ENCODE measurements around the gene PRODH2. TPM values are rescaled to one million over a fixed set of nuclear protein-coding genes. Genes with fewer than 3 reads are reported as not detected.

PRODH2 gene
- polyA plus RNA-seq, 2 of the 4 experiments (the other 2 are of a cell fraction), result 0.92 to 1.0 TPM

- Histone ChIP-seq H3K27ac (no peak overlapping the region), H3K4me3 (no peak overlapping the region), H3K4me1 (peaks cover 7% of the 10 kb centered on the region; the same call in 2 of the 3 replicates), H3K9me3 (no peaks in the 10 kb centered on the region), H3K4me2 (no peak overlapping the region)
- DNase-seq (ENCODE audit: low read depth in 1 of 2, low spot score in 1 of 2) (no peak), FAIRE-seq (no peak), ATAC-seq (peak; percentile 33 to 40; a peak in 4 of 6 replicates)
- POLR2A ChIA-PET, result no interaction called here
- CTCF ChIA-PET, result interaction anchor here (0.6 to 1.9 kb wide), 8 partner anchors 10 to 211 kb away, joined by 3 to 7 read pairs (median 4); partner anchors contain the start of genes PSENEN and U2AF1L4
- TF ChIP-seq HOXB13 (CRISPR knock-in tag; IDR thresholded peaks at IDR 0.05; ENCODE audit: low read depth), result no peak
- WGBS (ENCODE audit: missing lambda C conversion rate), result 89% methylated on average over 11 of the region's 11 CpGs
These were observed 46.0 kb downstream of the PRODH2 start for GRCh38 chr19:35766571-35767104.

DNA sequence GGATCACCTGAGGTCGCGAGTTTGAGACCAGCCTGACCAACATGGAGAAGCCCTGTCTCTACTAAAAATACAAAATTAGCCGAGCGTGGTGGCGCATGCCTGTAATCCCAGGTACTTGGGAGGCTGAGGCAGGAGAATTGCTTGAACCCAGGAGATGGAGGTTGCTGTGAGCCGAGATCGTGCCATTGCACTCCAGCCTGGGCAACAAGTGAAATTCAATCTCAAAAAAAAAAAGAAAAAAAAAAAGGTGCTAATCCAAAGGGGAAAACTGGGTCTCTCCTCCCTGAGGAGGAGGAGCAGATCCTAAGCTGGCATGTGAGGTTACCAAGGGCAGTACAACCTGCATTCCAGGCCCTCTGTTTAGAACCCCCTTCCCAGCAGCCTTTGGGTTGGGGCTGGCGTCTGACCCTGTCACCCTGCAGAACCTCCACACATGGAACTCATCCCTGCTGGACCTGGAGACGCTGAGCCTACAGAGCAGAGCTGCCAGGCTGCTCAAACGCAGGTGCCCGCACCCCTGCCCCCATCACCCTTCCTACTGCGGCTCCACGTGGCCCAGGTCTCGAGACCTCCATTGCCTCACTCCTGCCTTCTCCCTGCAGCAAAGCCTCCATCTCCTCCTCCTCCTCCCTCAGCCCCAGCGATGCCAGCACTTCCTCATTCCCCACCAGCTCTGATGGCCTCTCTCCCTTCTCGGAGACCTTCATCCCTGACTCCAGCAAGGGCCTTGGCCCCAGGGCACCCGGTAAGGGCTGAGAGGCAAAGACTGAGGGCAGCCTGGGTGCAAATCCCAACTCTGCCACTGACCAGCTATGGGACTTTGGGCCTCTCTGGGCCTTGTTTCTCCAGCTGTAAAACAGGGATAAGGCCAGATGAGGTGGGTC, 48.0 kb downstream of the PRODH2 start:
- ChIA-PET POLR2A (interaction anchor here (0.9 to 1.0 kb wide), 2 partner anchors 16 to 19 kb away, joined by 5 read pairs; partner anchors contain the start of genes LIN37, PSENEN and U2AF1L4), CTCF (interaction anchor here (0.6 to 1.9 kb wide), 8 partner anchors 12 to 630 kb away, joined by 3 to 6 read pairs (median 3); partner anchors contain the start of genes LGI4 and LIN37)
- TF ChIP-seq FOXS1 (CRISPR knock-in tag; IDR thresholded peaks at IDR 0.05) (no peak), CBX2 (IDR thresholded peaks at IDR 0.05; ENCODE audit: borderline replicate concordance, low read depth) (no peak), CHD2 (IDR thresholded peaks at IDR 0.05; ENCODE audit: low read length, partially characterized antibody) (no peak), NFE2L2 (conservative IDR thresholded peaks at IDR 0.05; ENCODE audit: low read length) (no peak), JUN (IDR thresholded peaks at IDR 0.05) (no peak), EHF (CRISPR knock-in tag; IDR thresholded peaks at IDR 0.05) (no peak), HOXB5 (CRISPR knock-in tag; IDR thresholded peaks at IDR 0.05) (no peak), ZSCAN20 (CRISPR knock-in tag; IDR thresholded peaks at IDR 0.05) (no peak), USF2 (IDR thresholded peaks at IDR 0.05) (no peak), SMC3 (IDR thresholded peaks at IDR 0.05) (no peak), RARB (CRISPR knock-in tag; IDR thresholded peaks at IDR 0.05) (no peak), MAFK (IDR thresholded peaks at IDR 0.05; ENCODE audit: partially characterized antibody) (no peak), CEBPB (IDR thresholded peaks at IDR 0.05) (no peak), MAZ (IDR thresholded peaks at IDR 0.05; ENCODE audit: borderline replicate concordance, low read depth, low read length) (no peak), RCOR1 (IDR thresholded peaks at IDR 0.05; ENCODE audit: low read depth, low read length) (no peak)
- WGBS (ENCODE audit: missing lambda C conversion rate), result 93% methylated on average over 17 of the region's 17 CpGs
- DNase-seq (ENCODE audit: low read depth in 1 of 2, low spot score in 1 of 2) (no peak), FAIRE-seq (no peak), ATAC-seq (no peak)
- peaks cover 13% of the 10 kb centered on the region; the same call in 2 of the 3 replicates for H3K4me1 ChIP-seq
- no peak overlapping the region for H3K4me3 ChIP-seq
- no peak overlapping the region for H3K27ac ChIP-seq
- H3K4me2 ChIP-seq, result no peak overlapping the region
- H3K9me3 ChIP-seq, result no peaks in the 10 kb centered on the region

DNA sequence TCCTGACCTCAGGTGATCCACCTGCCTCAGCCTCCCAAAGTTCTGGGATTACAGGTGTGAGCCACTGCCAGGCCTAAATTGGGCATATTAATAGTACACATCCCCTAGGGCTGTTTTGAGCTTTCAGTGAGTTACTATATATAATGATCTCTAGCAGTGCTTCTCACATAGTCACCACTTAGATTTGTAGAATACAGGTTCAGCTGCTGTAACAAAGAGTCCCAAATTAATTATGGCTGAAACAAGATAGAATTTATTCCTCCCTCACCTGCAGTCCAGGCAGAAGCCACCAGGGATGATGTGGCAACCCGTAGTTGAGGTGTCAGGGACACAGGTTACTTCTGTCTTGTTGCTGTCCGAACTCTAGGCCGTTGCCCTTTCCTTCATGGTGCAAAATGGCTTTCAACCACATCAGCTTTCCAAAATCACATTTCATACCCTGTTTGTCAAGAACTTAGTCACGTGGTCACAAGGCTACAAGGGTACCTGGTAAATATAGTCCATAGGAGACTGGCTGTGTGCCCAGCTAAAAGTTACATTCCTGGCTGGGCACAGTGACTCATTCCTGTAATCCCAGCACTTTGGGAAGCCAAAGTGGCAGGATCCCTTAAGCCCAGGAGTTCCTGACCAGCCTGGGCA, 51.8 kb downstream of the PRODH2 start:
- Histone ChIP-seq H3K27ac (no peak overlapping the region), H3K4me1 (peaks cover 27% of the 10 kb centered on the region), H3K4me3 (no peak overlapping the region), H3K4me2 (no peak overlapping the region), H3K9me3 (no peaks in the 10 kb centered on the region)
- TF ChIP-seq FOSL2 (IDR thresholded peaks at IDR 0.05) (0 out of 2 replicates have a peak, but pooled peaks have one; percentile 14), FOSL2 (CRISPR knock-in tag; IDR thresholded peaks at IDR 0.05) (peak; percentile 40; the same call in 1 of the 2 replicates), NPAS2 (CRISPR knock-in tag; IDR thresholded peaks at IDR 0.05; ENCODE audit: borderline replicate concordance) (no peak), USF2 (IDR thresholded peaks at IDR 0.05) (peak; percentile 66), RCOR1 (IDR thresholded peaks at IDR 0.05; ENCODE audit: low read depth, low read length) (no peak)
- peak in 1 of 2 experiments; percentile 47 for DNase-seq (ENCODE audit: low read depth in 1 of 2, low spot score in 1 of 2)
- no peak for FAIRE-seq
- no peak for ATAC-seq
- CTCF ChIA-PET, result interaction anchor here (1.0 to 2.4 kb wide), 6 partner anchors 13 to 168 kb away, joined by 3 to 8 read pairs (median 4); no protein-coding TSS in a partner anchor
- 83% methylated on average over 4 of the region's 4 CpGs for WGBS (ENCODE audit: missing lambda C conversion rate)
- POLR2A ChIA-PET, result interaction anchor here (0.5 to 0.9 kb wide), 2 partner anchors 13 kb away, joined by 3 read pairs; partner anchors contain the start of gene LIN37

All from A549 (cell line).